ENCODE results near the gene GALNT2.

DNA sequence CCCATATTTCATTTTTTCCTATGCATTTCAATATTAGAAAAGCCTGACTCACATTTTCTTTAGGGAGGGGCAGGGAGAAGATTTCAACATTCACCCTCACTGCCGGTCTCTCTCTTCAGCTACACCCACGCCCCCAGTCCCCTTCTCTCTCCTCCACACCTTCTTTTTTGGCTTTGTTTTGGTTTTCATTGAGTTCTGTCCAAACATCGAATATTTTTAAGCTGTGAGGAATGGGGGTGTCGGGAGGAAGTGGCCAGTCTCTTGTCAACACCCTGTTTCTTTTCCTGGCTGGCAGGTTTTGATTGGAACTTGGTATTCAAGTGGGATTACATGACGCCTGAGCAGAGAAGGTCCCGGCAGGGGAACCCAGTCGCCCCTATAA lies 181.8 kb downstream of the GALNT2 start:
- TF ChIP-seq, protein P1, sequence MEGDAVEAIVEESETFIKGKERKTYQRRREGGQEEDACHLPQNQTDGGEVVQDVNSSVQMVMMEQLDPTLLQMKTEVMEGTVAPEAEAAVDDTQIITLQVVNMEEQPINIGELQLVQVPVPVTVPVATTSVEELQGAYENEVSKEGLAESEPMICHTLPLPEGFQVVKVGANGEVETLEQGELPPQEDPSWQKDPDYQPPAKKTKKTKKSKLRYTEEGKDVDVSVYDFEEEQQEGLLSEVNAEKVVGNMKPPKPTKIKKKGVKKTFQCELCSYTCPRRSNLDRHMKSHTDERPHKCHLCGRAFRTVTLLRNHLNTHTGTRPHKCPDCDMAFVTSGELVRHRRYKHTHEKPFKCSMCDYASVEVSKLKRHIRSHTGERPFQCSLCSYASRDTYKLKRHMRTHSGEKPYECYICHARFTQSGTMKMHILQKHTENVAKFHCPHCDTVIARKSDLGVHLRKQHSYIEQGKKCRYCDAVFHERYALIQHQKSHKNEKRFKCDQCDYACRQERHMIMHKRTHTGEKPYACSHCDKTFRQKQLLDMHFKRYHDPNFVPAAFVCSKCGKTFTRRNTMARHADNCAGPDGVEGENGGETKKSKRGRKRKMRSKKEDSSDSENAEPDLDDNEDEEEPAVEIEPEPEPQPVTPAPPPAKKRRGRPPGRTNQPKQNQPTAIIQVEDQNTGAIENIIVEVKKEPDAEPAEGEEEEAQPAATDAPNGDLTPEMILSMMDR (IDR thresholded peaks at IDR 0.05; ENCODE audit: insufficient read depth, low read length, poor library complexity, severe bottlenecking), result no peak
- TF ChIP-seq EZH2phosphoT487 (conservative IDR thresholded peaks at IDR 0.05; ENCODE audit: low read length), result no peak
